PFSK-1 (cell line): ENCODE results near the gene SERPINF2.

ENCODE experiments used
- POLR2AphosphoS5 ChIP-seq: IDR thresholded peaks from 2 replicates; pipeline ENCODE4 v1.6.1; 2012; ENCODE audit warnings: low read depth, mild to moderate bottlenecking, control low read depth, low read length, moderate library complexity
- TF ChIP-seq, protein P1 (sequence below), 2 experiments: IDR thresholded peaks; 2 replicates each; pipeline versions ENCODE4 v1.6.1 to v1.8.0; 2011 to 2012; ENCODE audit warnings: low read depth in 2 of 2, low read length in 2 of 2, control low read depth in 1 of 2, inconsistent platforms in 1 of 2, mild to moderate bottlenecking in 1 of 2, moderate library complexity in 1 of 2; ENCODE audit not compliant: insufficient read depth in 1 of 2

DNA sequence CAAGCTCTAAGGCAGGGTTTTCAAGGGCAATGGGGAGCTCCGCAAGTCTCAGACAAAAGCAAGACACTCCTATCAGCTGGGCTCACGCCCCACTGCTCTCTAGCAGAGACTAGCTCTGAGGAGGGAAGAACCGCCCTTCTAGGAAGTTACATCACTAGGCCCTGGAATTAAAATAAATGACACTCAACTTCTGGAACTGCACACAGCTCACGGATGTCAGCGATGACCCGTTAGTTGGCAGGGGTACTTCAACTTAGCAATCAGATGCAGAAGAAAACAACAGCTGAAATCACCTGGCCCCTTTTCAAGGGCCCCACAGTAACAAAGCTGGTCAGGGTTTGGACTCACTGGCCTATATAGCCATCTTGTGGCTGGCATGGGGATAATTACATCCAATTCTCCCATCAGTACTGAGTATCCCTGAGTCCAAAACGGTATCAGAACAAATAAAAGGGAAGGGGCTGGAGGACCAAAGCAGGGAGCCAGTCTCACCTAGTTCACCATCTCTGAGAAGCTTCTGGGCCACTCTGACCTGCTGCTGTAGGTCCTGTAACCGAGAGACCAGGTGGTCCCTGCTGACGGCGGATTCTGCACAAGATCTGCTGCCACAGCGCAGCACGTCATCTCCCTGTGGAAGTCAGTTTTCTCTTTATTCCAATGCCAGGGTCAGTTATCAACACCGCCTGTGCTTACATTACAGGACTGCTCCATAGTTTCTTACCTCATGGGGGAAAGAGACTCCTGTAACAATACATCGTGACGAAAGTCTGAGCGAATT is 41.4 kb downstream of the SERPINF2 start:
- TF ChIP-seq POLR2AphosphoS5 = no peak
- TF ChIP-seq, protein P1, sequence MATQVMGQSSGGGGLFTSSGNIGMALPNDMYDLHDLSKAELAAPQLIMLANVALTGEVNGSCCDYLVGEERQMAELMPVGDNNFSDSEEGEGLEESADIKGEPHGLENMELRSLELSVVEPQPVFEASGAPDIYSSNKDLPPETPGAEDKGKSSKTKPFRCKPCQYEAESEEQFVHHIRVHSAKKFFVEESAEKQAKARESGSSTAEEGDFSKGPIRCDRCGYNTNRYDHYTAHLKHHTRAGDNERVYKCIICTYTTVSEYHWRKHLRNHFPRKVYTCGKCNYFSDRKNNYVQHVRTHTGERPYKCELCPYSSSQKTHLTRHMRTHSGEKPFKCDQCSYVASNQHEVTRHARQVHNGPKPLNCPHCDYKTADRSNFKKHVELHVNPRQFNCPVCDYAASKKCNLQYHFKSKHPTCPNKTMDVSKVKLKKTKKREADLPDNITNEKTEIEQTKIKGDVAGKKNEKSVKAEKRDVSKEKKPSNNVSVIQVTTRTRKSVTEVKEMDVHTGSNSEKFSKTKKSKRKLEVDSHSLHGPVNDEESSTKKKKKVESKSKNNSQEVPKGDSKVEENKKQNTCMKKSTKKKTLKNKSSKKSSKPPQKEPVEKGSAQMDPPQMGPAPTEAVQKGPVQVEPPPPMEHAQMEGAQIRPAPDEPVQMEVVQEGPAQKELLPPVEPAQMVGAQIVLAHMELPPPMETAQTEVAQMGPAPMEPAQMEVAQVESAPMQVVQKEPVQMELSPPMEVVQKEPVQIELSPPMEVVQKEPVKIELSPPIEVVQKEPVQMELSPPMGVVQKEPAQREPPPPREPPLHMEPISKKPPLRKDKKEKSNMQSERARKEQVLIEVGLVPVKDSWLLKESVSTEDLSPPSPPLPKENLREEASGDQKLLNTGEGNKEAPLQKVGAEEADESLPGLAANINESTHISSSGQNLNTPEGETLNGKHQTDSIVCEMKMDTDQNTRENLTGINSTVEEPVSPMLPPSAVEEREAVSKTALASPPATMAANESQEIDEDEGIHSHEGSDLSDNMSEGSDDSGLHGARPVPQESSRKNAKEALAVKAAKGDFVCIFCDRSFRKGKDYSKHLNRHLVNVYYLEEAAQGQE (IDR thresholded peaks at IDR 0.05; ENCODE audit: insufficient read depth in 1 of 2, low read depth in 2 of 2, low read length in 2 of 2) = no peak
